SH-SY5Y (cell line): Measurements from ENCODE around the gene PABPC1L.

Source experiments
- GATA2 ChIP-seq: IDR thresholded peaks from 2 replicates; pipeline ENCODE4 v1.6.1; 2011; ENCODE audit warnings: mild to moderate bottlenecking, low read depth, low read length
- GATA3 ChIP-seq: IDR thresholded peaks from 2 replicates; pipeline ENCODE4 v1.6.1; 2011; ENCODE audit warnings: low read depth, mild to moderate bottlenecking, low read length, moderate library complexity

- TF ChIP-seq GATA2, result no peak
- no peak for TF ChIP-seq GATA3
Measured at GRCh38 chr20:44943828-44944227, 34.0 kb downstream of the PABPC1L start.
